ENCODE data around the gene ATP2B3.

ATP2B3 gene

GRCh38 chrX:153592966-153593688, 75.7 kb downstream of the ATP2B3 start:
- Histone ChIP-seq H3K9me3 (ENCODE audit: insufficient read depth, low read length) (no peaks in the 10 kb centered on the region), H3K9me2 (replicated peaks; ENCODE audit: insufficient read depth, low read length) (no peaks in the 10 kb centered on the region), H3K36me3 (ENCODE audit: low read length) (no peaks in the 10 kb centered on the region), H3K4me2 (ENCODE audit: low read depth, low read length, poor library complexity, severe bottlenecking) (no peak overlapping the region), H3K27me3 (ENCODE audit: low read length) (no peaks in the 10 kb centered on the region), H3K9ac (ENCODE audit: low read length) (no peak overlapping the region), H3F3A (ENCODE audit: insufficient read depth) (no peaks in the 10 kb centered on the region), H3K79me2 (ENCODE audit: insufficient read depth, low read length) (no peaks in the 10 kb centered on the region), H3K4me3 (ENCODE audit: insufficient read depth, low read length, poor library complexity, severe bottlenecking) (no peak overlapping the region), H3K27ac (ENCODE audit: low read depth, low read length) (no peak overlapping the region), H2AFZ (ENCODE audit: low read depth, low read length, severe bottlenecking) (no peak overlapping the region), H4K20me1 (ENCODE audit: low read depth, low read length) (no peaks in the 10 kb centered on the region)
- no peak for TF ChIP-seq CTCF (IDR thresholded peaks at IDR 0.05; ENCODE audit: insufficient read depth, low read length, poor library complexity, severe bottlenecking)
- TF ChIP-seq EZH2phosphoT487 (conservative IDR thresholded peaks at IDR 0.05; ENCODE audit: low read length), result no peak

- no peaks in the 10 kb centered on the region for H3K9me3 ChIP-seq (ENCODE audit: insufficient read depth, low read length)
- no peak overlapping the region for H2AFZ ChIP-seq (ENCODE audit: low read depth, low read length, severe bottlenecking)
- H3K4me3 ChIP-seq (ENCODE audit: insufficient read depth, low read length, poor library complexity, severe bottlenecking), result no peak overlapping the region
- H3K9me2 ChIP-seq (replicated peaks; ENCODE audit: insufficient read depth, low read length), result no peaks in the 10 kb centered on the region
- H3K4me2 ChIP-seq (ENCODE audit: low read depth, low read length, poor library complexity, severe bottlenecking), result no peak overlapping the region
- no peaks in the 10 kb centered on the region for H3K36me3 ChIP-seq (ENCODE audit: low read length)
- H4K20me1 ChIP-seq (ENCODE audit: low read depth, low read length), result no peaks in the 10 kb centered on the region
- no peaks in the 10 kb centered on the region for H3K79me2 ChIP-seq (ENCODE audit: insufficient read depth, low read length)
- H3K27ac ChIP-seq (ENCODE audit: low read depth, low read length), result no peak overlapping the region
- TF ChIP-seq EZH2phosphoT487 (conservative IDR thresholded peaks at IDR 0.05; ENCODE audit: low read length), result no peak
- no peak for TF ChIP-seq CTCF (IDR thresholded peaks at IDR 0.05; ENCODE audit: insufficient read depth, low read length, poor library complexity, severe bottlenecking)
- no peaks in the 10 kb centered on the region for H3F3A ChIP-seq (ENCODE audit: insufficient read depth)
- no peak overlapping the region for H3K9ac ChIP-seq (ENCODE audit: low read length)
- H3K27me3 ChIP-seq (ENCODE audit: low read length), result no peaks in the 10 kb centered on the region
Measured at GRCh38 chrX:153593811-153594500, 76.5 kb downstream of the ATP2B3 start.

GRCh38 chrX:153595387-153595786, 77.9 kb downstream of the ATP2B3 start:
- no peak for TF ChIP-seq EZH2phosphoT487 (conservative IDR thresholded peaks at IDR 0.05; ENCODE audit: low read length)
- no peak for TF ChIP-seq CTCF (IDR thresholded peaks at IDR 0.05; ENCODE audit: insufficient read depth, low read length, poor library complexity, severe bottlenecking)
- Histone ChIP-seq H2AFZ (ENCODE audit: low read depth, low read length, severe bottlenecking) (no peak overlapping the region), H3K9me3 (ENCODE audit: insufficient read depth, low read length) (no peaks in the 10 kb centered on the region), H3K36me3 (ENCODE audit: low read length) (no peaks in the 10 kb centered on the region), H3K27me3 (ENCODE audit: low read length) (no peaks in the 10 kb centered on the region), H3K79me2 (ENCODE audit: insufficient read depth, low read length) (no peaks in the 10 kb centered on the region), H3K9me2 (replicated peaks; ENCODE audit: insufficient read depth, low read length) (no peaks in the 10 kb centered on the region), H4K20me1 (ENCODE audit: low read depth, low read length) (no peaks in the 10 kb centered on the region), H3F3A (ENCODE audit: insufficient read depth) (no peaks in the 10 kb centered on the region), H3K4me2 (ENCODE audit: low read depth, low read length, poor library complexity, severe bottlenecking) (no peak overlapping the region), H3K4me3 (ENCODE audit: insufficient read depth, low read length, poor library complexity, severe bottlenecking) (no peak overlapping the region), H3K9ac (ENCODE audit: low read length) (no peak overlapping the region), H3K27ac (ENCODE audit: low read depth, low read length) (no peak overlapping the region)

All from SU-DHL-6 (cell line).